Retinal pigment epithelial cell (primary cell): ENCODE measurements around the gene ZBTB8A.

Experiments
- DNase-seq: peaks from one replicate; pipeline ENCODE4 v3.0.0-alpha.2; 2010; ENCODE audit warnings: low read depth
- H3K4me3 ChIP-seq: 2 replicates; pipeline ENCODE4 v1.5.1; 2011; ENCODE audit warnings: mild to moderate bottlenecking, low read length, control low read depth, moderate library complexity
- TF ChIP-seq, protein P1 (sequence below): conservative IDR thresholded peaks from 2 replicates; pipeline ENCODE4 v1.5.1; 2011; ENCODE audit warnings: low read depth, low read length, control low read depth, inconsistent platforms

ZBTB8A gene

DNA sequence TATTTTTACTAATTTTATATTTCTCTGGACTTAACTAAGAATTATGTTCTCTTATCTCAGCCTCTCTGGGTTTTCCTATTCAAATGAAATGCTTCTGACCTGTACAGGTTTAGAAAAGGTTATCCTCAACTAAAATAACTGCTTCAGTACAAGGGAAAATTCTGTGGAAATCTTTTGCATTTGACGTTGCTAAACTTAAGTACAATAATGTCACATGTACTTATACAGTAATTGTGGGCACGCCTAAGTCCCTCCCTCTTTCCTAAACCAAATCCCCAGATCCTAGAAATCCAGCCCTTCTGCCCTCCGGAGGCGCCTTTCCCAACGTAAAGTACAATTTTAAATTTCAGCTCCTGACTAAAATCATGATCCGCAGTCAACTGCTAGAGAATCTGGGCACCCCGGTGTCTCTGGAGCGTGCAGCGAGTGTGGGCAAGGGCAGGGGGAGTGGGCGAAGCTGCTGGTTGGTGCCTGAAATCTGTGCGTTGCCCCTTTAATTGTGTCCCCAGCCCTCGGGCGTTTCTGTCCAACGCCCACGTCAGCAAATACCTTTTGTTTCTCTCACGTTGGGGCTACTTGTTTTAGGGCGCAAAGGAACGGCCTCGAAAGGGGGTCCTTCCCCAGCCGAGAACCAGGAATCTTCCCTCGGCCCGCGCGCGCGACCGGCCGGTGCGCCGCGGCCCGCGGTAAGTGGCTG, at the start of gene ZBTB8A:
Gene ZBTB8A (plus strand): TSS at position 541 of the 697 bp plus-strand sequence. CDS start 53,505 bp downstream, outside the sequence.
- no peak for DNase-seq
- H3K4me3 ChIP-seq, result peak within 1 kb of the TSS; percentile 67
- TF ChIP-seq, protein P1, sequence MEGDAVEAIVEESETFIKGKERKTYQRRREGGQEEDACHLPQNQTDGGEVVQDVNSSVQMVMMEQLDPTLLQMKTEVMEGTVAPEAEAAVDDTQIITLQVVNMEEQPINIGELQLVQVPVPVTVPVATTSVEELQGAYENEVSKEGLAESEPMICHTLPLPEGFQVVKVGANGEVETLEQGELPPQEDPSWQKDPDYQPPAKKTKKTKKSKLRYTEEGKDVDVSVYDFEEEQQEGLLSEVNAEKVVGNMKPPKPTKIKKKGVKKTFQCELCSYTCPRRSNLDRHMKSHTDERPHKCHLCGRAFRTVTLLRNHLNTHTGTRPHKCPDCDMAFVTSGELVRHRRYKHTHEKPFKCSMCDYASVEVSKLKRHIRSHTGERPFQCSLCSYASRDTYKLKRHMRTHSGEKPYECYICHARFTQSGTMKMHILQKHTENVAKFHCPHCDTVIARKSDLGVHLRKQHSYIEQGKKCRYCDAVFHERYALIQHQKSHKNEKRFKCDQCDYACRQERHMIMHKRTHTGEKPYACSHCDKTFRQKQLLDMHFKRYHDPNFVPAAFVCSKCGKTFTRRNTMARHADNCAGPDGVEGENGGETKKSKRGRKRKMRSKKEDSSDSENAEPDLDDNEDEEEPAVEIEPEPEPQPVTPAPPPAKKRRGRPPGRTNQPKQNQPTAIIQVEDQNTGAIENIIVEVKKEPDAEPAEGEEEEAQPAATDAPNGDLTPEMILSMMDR, result no peak

DNA sequence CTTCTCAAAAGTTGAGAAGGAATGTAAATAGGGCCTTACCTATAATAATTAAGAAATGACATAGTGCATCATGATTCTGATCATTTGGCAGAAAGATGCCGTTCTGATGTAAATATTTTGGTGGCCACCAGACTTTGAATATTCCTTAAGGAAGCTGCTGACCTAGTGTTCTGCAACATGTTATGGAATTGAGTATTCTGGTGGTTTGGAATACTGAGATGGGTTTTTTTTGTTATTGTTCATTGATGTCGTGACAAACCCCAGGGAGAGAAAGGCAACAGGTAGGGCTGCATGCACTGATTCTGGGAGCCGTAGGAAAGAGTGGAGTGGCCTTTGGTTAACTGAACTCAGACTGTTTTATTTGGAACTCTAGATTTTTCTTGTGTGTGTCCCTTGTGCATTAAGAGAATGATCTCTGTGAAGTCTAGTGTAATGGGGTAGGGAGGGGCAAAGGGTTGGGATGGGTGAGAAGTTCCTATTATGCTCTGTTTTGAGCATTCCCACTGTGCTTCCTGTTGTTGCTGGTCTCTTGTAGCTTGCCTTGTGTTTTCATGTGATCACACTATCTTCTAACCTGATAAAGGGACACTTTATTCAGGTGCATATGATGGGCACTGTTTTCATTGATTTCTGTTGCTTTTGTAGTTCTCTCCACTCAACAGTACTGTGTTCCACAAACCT, 49.3 kb upstream of the ZBTB8A start:
- H3K4me3 ChIP-seq, result no peak overlapping the region
- TF ChIP-seq, protein P1, result no peak
- no peak for DNase-seq

DNA sequence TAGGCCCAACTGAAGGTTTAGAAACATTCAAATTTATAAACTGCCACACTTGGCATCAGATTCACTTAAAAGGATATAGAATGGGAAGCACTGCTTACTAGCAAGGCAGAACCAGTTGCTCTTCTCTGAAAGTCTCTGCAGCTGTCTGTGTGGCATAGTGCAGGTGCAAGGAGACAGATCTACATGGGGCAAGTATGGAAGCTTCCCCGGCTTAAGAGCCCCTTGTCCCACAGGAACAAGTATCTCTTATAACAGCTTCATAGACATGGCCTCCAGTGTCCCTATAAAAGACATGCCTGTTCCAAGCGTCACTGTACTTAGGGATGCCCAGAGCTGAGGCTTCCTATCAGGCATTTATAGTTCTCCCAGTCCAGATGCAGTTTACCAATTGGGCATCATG, 47.8 kb upstream of the ZBTB8A start:
- no peak for DNase-seq
- TF ChIP-seq, protein P1, result no peak
- no peak overlapping the region for H3K4me3 ChIP-seq

DNA sequence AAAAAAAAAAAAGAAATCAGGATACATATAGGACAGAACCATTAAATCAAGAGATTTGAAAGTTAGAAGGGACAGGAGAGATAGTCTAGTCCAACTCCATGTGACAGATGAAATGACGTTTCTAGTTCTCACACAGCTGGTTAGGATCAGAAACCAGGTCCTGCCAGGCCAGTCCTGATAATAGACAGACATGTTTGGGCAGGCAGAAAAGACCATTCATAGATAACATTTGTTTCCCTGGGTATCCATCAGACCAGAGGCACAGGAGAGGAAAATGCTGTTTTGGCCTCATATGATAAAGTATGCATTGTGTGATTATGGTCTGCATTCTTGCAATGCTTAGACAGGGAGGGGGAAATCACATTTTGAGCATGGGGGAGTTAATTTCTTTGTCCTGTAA, 45.0 kb upstream of the ZBTB8A start:
- DNase-seq, result peak; percentile 43
- no peak overlapping the region for H3K4me3 ChIP-seq
- TF ChIP-seq, protein P1, result no peak

DNA sequence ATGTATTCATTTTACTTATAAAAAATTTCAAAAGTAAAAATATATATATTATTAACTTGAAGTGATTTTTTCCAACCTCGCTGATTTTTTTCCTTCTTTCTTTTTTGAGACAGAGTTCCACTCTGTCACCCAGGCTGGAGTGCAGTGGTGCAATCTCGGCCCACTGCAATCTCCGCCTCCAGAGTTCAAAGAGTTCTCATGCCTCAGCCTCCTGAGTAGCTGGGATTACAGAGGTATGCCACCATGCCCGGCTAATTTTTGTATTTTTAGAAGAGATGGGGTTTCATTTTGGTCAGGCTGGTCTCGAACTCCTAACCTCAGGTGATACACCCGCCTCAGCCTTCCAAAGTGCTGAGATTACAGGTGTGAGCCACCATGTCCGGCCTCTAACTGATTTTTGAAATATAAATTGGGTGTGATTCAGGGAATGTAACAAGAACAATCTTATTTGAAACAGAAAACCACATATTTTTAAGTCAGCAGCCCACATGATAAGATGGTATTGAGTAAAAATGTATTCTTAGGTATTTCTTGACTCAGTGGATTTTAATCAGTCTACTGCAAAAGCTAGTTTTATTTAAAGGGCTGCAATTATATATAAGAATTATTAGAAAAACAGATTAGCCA, 44.4 kb upstream of the ZBTB8A start:
- TF ChIP-seq, protein P1, result no peak
- no peak overlapping the region for H3K4me3 ChIP-seq
- no peak for DNase-seq

DNA sequence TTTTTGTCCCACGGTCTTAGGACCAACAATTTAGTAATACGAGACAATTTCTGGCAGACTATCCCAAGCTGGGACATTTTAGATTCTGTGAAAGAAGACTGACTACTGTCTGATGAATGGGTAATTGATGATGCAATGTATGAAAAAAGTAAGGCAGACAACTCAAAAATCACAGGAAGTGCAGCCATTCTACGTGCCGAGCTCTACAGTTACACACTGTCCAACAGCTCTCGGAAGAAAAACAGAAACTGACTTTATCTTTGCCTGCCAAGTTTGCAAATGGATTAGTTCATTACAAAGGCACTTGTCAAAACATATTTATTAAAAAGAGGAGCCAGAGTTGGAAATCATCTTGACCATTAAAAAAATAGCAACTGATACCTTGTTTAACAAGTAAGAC, 43.1 kb upstream of the ZBTB8A start:
- TF ChIP-seq, protein P1, result no peak
- H3K4me3 ChIP-seq, result no peak overlapping the region
- DNase-seq, result no peak
